ENCODE data around the gene C2CD3. TPM values are rescaled to one million over a fixed set of nuclear protein-coding genes. Genes with fewer than 3 reads are reported as not detected.

The C2CD3 gene
- polyA plus RNA-seq, 3 donors: 21.6 to 26.6 (median 23.0) TPM

Other genes with a start within 250 kb of the C2CD3 start
- 1 to 10 TPM; 4.8 to 6.1 (median 4.9) TPM for gene DNAJB13, start 220.0 kb downstream of the C2CD3 start, polyA plus RNA-seq (ENCODE audit: insufficient read length in 3 of 3)
- gene UCP2, start 188.2 kb downstream of the C2CD3 start, polyA plus RNA-seq (ENCODE audit: insufficient read length in 3 of 3): 10 to 100 TPM; 65.1 to 73.2 (median 68.4) TPM
- gene UCP3, start 161.9 kb downstream of the C2CD3 start, polyA plus RNA-seq (ENCODE audit: insufficient read length in 3 of 3): 1 to 10 TPM; 2.0 to 3.2 (median 3.1) TPM
- 10 to 100 TPM; 38.3 to 41.5 (median 40.9) TPM for gene PPME1, start 287 bp upstream of the C2CD3 start, polyA plus RNA-seq (ENCODE audit: insufficient read length in 3 of 3)
- gene P4HA3, start 140.6 kb upstream of the C2CD3 start, polyA plus RNA-seq (ENCODE audit: insufficient read length in 3 of 3): 1 to 10 TPM in 1 of 3 donors, under 1 TPM in 2; 0.72 to 1.6 (median 0.86) TPM
- gene PGM2L1, start 227.4 kb upstream of the C2CD3 start, polyA plus RNA-seq (ENCODE audit: insufficient read length in 3 of 3): 1 to 10 TPM; 3.4 to 4.1 (median 4.1) TPM

Data from renal cortex interstitium (tissue), 3 donors.